OCI-LY1 (cell line): ENCODE data around the gene VPS4A.

Experiments
- EZH2 ChIP-seq: fragments of 200-600 bp; sonication (generic), shearing (Covaris generic); IDR thresholded peaks from 2 replicates; pipeline ENCODE4 v1.8.0; 2017; ENCODE audit warnings: borderline replicate concordance, mixed run types, mild to moderate bottlenecking, antibody characterized with exemption, low read length, moderate library complexity, mixed read lengths
- TF ChIP-seq, protein P1 (sequence below): fragments of 200-600 bp; sonication (generic), shearing (Covaris generic); IDR thresholded peaks from 2 replicates; pipeline ENCODE4 v1.5.1; 2017; ENCODE audit warnings: mild to moderate bottlenecking, antibody characterized with exemption, low read length, moderate library complexity, mixed read lengths

DNA sequence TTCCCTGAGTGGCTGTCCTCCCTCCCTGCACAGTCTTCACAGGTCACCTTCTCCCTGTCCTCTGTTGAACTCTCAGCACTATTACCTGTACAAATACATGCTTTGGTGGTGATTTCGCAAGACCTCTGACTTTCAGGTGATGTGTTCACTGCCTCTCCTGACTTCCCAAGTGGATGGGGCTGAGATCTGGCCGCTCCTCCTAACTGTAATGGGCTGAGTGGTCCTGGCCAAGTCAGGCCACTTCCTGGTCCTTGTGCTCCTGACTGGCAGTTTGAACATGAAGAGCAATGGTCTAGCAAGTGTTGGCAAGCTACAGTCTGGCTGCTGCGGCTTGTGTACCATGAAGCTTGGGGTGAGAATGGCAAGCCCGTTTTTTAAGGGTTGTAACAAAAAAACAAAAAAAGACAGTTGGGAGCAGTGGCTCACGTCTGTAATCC lies 52.1 kb downstream of the VPS4A start:
- TF ChIP-seq, protein P1, sequence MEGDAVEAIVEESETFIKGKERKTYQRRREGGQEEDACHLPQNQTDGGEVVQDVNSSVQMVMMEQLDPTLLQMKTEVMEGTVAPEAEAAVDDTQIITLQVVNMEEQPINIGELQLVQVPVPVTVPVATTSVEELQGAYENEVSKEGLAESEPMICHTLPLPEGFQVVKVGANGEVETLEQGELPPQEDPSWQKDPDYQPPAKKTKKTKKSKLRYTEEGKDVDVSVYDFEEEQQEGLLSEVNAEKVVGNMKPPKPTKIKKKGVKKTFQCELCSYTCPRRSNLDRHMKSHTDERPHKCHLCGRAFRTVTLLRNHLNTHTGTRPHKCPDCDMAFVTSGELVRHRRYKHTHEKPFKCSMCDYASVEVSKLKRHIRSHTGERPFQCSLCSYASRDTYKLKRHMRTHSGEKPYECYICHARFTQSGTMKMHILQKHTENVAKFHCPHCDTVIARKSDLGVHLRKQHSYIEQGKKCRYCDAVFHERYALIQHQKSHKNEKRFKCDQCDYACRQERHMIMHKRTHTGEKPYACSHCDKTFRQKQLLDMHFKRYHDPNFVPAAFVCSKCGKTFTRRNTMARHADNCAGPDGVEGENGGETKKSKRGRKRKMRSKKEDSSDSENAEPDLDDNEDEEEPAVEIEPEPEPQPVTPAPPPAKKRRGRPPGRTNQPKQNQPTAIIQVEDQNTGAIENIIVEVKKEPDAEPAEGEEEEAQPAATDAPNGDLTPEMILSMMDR: no peak
- TF ChIP-seq EZH2: no peak
